Measurements from ENCODE around the gene PPM1H.

DNA sequence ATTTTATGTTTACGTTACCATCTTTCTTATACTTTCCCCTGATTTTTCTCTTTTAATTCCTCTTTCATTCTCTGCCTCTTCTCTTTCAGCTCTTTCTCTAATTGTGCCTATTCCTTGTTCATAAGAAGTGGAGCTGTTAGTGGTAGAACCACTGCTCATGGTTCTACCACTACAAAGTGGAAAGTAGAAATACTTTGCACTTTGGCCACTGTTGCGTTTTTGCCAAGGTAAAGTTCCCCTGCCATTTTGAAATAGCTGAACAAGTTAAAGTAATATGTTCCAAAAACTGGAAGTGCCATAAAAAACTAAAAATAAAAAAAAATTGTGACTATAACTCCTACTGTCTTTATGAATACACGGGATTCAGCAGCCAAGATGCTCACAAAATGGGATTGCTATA is 337.7 kb downstream of the PPM1H start:
- no peak for TF ChIP-seq ZNF263 (CRISPR knock-in tag; IDR thresholded peaks at IDR 0.05; ENCODE audit: low read depth)
- TF ChIP-seq USF2 (CRISPR knock-in tag; IDR thresholded peaks at IDR 0.05), result no peak
- TF ChIP-seq ZNF423 (CRISPR knock-in tag; IDR thresholded peaks at IDR 0.05), result no peak
- TF ChIP-seq, protein P1, sequence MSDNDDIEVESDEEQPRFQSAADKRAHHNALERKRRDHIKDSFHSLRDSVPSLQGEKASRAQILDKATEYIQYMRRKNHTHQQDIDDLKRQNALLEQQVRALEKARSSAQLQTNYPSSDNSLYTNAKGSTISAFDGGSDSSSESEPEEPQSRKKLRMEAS (CRISPR knock-in tag; IDR thresholded peaks at IDR 0.05), result no peak
- no peak for TF ChIP-seq CTCF (IDR thresholded peaks at IDR 0.05)
- TF ChIP-seq AFF4 (CRISPR knock-in tag; IDR thresholded peaks at IDR 0.05; ENCODE audit: borderline replicate concordance), result no peak
- no peak for TF ChIP-seq SP1 (CRISPR knock-in tag; conservative IDR thresholded peaks at IDR 0.05)
- no peak for TF ChIP-seq TCF7 (CRISPR knock-in tag; IDR thresholded peaks at IDR 0.05; ENCODE audit: low read depth)
- TF ChIP-seq TEAD1 (CRISPR knock-in tag; IDR thresholded peaks at IDR 0.05), result no peak
- no peak for TF ChIP-seq NR2C2 (CRISPR knock-in tag; IDR thresholded peaks at IDR 0.05)
- TF ChIP-seq, protein P2, sequence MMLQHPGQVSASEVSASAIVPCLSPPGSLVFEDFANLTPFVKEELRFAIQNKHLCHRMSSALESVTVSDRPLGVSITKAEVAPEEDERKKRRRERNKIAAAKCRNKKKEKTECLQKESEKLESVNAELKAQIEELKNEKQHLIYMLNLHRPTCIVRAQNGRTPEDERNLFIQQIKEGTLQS (CRISPR knock-in tag; conservative IDR thresholded peaks at IDR 0.05), result no peak
- TF ChIP-seq NFE2L1 (CRISPR knock-in tag; IDR thresholded peaks at IDR 0.05), result no peak

Data from WTC11 (cell line).